GM19025 (cell line): Measurements from ENCODE around the gene NDUFS6.
"Not testable (repeated sequence)": the region's sequence is repeated elsewhere in the genome, so short reads cannot be mapped to it uniquely, and the experiment has no call there.

Experiments
- ATAC-seq: cut with Tn5 transposase; IDR thresholded peaks from one replicate; pipeline ENCODE4 v1.9.1; 2021; ENCODE audit warnings: mild to moderate bottlenecking, low read depth, moderate library complexity; ENCODE audit not compliant: unreplicated experiment

Gene NDUFS6

DNA sequence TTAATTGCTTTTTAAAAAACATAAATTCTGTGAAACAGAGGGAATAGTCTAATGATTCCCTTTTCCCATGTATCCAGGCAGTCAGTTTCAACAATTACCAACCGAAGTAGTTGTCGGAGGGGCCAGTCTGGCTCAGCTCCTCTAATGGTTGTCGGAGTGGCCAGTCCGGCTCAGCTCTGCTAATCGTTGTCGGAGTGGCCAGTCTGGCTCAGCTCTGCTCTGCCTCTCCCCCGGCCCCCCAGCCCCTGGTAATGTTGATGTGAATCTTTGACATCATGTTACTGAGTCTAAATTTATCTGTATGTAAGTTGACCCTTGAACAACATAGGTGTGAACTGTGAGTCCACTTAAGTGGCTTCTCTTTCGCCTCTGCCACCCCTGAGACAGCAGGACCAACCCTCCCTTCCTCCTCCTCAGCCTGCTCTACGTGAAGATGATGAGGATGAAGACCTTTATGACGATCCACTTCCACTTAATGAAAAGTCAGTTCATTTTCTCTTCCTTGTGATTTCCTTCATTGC, 9.4 kb downstream of the NDUFS6 start:
- no peak for ATAC-seq

- no peak for ATAC-seq
Observed at GRCh38 chr5:1814183-1815020, 13.2 kb downstream of the NDUFS6 start.

DNA sequence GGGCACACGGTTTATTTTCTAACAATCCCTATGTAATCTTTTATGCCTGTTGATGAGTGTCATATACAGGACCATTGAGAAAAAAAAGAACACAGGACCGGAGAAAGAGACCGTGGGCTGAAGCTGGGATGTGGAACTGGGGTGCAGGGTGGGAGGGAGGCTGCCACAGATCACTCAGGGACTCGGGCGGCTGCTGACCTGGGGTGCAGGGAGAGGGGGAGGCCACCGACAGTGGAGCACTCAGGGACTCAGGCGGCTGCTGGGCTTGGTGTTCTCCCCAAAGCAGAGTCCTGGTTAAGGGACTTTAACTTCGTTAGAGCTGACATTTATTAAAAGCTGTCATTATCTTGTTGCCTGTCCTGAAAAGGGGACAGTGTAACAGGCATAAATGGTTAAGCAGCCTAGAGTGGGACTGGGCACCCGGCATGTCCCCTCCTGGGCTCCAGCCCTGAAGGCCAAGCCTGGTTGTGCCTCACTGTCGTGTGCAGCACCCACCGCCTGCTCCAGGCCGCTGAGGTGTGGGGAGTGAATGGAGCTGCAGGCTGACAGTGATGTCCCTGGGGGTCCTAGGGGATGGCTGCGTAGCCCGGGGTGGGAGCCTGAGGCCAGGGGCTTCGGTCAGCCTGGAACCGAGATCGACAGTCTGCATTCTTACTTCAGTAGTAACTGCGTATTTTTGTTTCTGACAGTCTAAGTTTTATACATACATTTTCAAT, 14.0 kb downstream of the NDUFS6 start:
- no peak for ATAC-seq

- no peak for ATAC-seq
Observed at GRCh38 chr5:1815881-1816292, 14.7 kb downstream of the NDUFS6 start.

GRCh38 chr5:1816495-1817089, 15.4 kb downstream of the NDUFS6 start:
- ATAC-seq, result not testable (repeated sequence)

GRCh38 chr5:1817261-1818043, 16.2 kb downstream of the NDUFS6 start:
- ATAC-seq, result no peak

GRCh38 chr5:1818784-1819183, 17.6 kb downstream of the NDUFS6 start:
- ATAC-seq, result no peak

DNA sequence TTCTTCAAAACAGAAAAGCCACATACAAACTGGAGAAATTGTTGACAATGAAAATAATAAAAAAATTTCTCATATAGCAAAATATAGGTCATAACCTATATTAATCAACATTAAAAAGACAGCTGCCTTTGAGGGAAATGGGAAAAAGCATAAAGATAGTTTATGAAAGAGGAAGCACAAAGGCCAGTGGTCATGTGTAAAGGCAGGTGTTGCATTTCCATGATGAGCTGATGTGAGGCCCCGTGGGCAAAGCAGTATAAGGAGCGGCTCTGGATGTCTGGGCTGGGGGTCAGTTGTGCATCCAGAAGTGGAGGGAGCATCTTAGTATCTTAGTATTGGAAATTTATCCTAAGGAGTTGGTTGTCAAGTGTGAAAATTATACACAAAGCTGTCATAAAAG, 18.3 kb downstream of the NDUFS6 start:
- no peak for ATAC-seq

- no peak for ATAC-seq
Observed at GRCh38 chr5:1820381-1820780, 19.2 kb downstream of the NDUFS6 start.

GRCh38 chr5:1820926-1821325, 19.7 kb downstream of the NDUFS6 start:
- ATAC-seq, result no peak

GRCh38 chr5:1821862-1822261, 20.7 kb downstream of the NDUFS6 start:
- ATAC-seq, result no peak

DNA sequence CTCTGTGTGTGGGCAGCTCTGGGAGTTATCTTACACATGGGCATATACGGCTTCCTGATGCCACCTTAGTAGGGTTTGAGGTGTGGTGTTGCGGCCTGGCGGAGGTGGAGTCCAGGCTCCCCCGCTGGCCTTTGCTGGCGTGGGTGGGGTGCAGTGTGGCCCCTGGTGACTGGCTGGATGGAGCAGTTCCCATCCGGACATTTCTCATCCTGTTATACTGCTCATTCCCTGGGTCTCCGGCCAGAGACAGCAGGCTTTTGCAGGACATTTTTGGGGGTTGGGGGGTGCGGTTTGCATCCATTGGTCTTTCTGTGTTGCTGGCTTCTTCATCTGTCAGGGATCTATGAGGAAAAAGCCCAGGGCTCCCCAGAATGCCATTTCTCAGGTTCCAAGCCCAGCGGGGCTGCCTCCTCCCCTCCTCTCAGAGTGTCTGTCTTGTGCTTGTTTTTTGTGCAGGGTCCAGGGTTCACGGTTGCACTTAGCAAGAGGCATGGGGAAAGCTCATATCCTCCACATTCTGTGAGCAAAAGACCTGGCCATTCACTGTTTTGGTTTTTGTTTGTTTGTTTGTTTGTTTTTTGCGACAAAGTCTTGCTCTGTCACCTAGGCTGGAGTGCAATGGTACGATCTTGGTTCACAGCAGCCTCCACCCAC, 22.3 kb downstream of the NDUFS6 start:
- ATAC-seq, result no peak

GRCh38 chr5:1824109-1824821, 23.1 kb downstream of the NDUFS6 start:
- ATAC-seq, result no peak

GRCh38 chr5:1824903-1825841, 24.0 kb downstream of the NDUFS6 start:
- ATAC-seq, result no peak

DNA sequence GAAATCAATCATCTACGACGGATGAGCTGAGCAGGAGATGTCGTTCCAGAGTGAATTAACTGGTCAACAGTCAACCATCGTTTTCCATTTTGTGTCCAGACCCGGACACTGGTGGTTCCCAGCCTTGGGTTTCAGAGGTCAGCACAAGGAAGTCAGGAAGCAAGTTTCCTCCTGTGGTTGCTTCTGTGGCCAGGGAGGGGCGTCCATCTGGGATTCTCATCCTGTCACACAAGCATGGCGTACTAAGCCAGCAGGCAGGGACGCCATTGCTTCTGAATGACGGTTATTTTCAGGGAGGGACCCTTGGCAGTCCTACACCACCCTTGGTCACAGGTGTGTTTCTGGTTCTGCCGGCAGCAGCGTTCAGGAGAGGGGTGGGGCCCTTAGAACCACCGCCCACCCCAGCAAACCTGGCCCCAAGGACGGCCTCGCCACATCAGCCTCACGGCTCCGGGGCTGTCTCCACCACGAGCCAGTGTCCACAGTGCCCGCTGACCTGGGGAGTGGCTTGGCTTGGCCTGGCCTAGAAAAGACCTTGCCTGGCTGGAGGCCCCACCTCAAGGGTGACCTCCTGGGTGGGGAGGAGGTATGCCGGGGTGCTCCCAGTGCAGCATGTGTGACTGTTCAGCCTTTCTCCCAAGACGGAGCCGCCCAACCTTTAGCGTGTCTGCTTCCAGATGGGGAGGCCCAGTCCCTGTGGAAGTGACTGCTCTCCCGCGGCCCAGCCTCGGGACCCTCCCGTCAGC, 25.2 kb downstream of the NDUFS6 start:
- no peak for ATAC-seq

- no peak for ATAC-seq
Observed at GRCh38 chr5:1827025-1827885, 26.0 kb downstream of the NDUFS6 start.
